GM12878 (cell line): ENCODE results near the gene AIDA. TPM values are rescaled to one million over a fixed set of nuclear protein-coding genes. Genes with fewer than 3 reads are reported as not detected.

ENCODE experiments used
- ATAC-seq: fragments of 200-7000 bp; cut with Tn5 transposase; 3 replicates; pipeline ENCODE4 v1.9.1; 2020; ENCODE audit warnings: mild to moderate bottlenecking, moderate library complexity
- BruUV-seq: library from RNA; stranded (reverse); fragments of 400-500 nt; replicated peaks from 2 replicates; lab custom pipeline; 2021; lab: Mats Ljungman, UMichigan
- CTCF ChIA-PET: fragments of 300-600 bp; sonication (Branson Sonifier 250); formaldehyde crosslinking; extraction: SDS; loops from one replicate; lab custom pipeline; 2021; ENCODE audit warnings: inconsistent platforms; lab: Yijun Ruan, JAX
- POLR2A ChIA-PET: fragments of 350-600 bp; formaldehyde crosslinking; extraction: SDS; loops from one replicate; lab custom pipeline; 2021; ENCODE audit warnings: inconsistent platforms; lab: Charles Lee
- RAD21 ChIA-PET: fragments of 300-600 bp; sonication (Branson Sonifier 250); formaldehyde crosslinking; loops from one replicate; lab custom pipeline; 2023; ENCODE audit warnings: antibody characterized with exemption; ENCODE audit not compliant: unreplicated experiment; lab: Charles Lee
- SMC1A ChIA-PET: fragments of 300-600 bp; sonication (Branson Sonifier 250); formaldehyde crosslinking; loops from one replicate; lab custom pipeline; 2023; ENCODE audit not compliant: unreplicated experiment, uncharacterized antibody; lab: Charles Lee
- DNase-seq: peaks from one replicate; pipeline ENCODE4 v3.0.0-alpha.2; 2011; ENCODE audit warnings: low read depth, low spot score
- FAIRE-seq: peaks from 3 replicates; lab custom pipeline; 2011; peaks lifted over from hg19 to GRCh38; lab: Jason Lieb, UNC
- H2AFZ ChIP-seq: 2 replicates; pipeline ENCODE4 v1.6.0; 2011; ENCODE audit warnings: low read depth, low read length, control low read depth; ENCODE audit not compliant: control insufficient read depth
- H3K27ac ChIP-seq: 2 replicates; pipeline ENCODE4 v1.5.1; 2011; ENCODE audit warnings: control low read depth; ENCODE audit not compliant: control insufficient read depth, insufficient read depth
- H3K27me3 ChIP-seq, 2 experiments: replicated peaks in 1 of 2; 2 replicates each; pipeline versions ENCODE4 v1.6.0 to v1.6.1; 2011; ENCODE audit warnings: low read length in 1 of 2; ENCODE audit not compliant: control insufficient read depth in 2 of 2, insufficient read depth in 2 of 2
- H3K36me3 ChIP-seq, 2 experiments: 2 replicates each; pipeline ENCODE4 v1.5.1; 2011; ENCODE audit warnings: low read length in 1 of 2; ENCODE audit not compliant: control insufficient read depth in 2 of 2, insufficient read depth in 2 of 2
- H3K4me1 ChIP-seq: 2 replicates; pipeline ENCODE4 v1.6.1; 2011; ENCODE audit warnings: mild to moderate bottlenecking, low read length, moderate library complexity, mixed read lengths; ENCODE audit not compliant: control insufficient read depth, insufficient read depth
- H3K4me2 ChIP-seq: 2 replicates; pipeline ENCODE4 v1.6.0; 2011; ENCODE audit warnings: control low read depth; ENCODE audit not compliant: control insufficient read depth, insufficient read depth
- H3K4me3 ChIP-seq: fragments of 200-600 bp; sonication (generic); 2 replicates; pipeline ENCODE4 v1.5.1; 2016
- H3K79me2 ChIP-seq: 2 replicates; pipeline ENCODE4 v1.6.0; 2011; ENCODE audit warnings: low read length; ENCODE audit not compliant: control insufficient read depth, insufficient read depth
- H3K9ac ChIP-seq: 2 replicates; pipeline ENCODE4 v1.8.0; 2011; ENCODE audit warnings: low read length, control low read depth, mixed read lengths; ENCODE audit not compliant: control insufficient read depth, insufficient read depth
- H3K9me3 ChIP-seq: replicated peaks from 3 replicates; pipeline ENCODE4 v1.5.1; 2011; ENCODE audit warnings: mild to moderate bottlenecking, low read length; ENCODE audit not compliant: control insufficient read depth, insufficient read depth
- H4K20me1 ChIP-seq: 2 replicates; pipeline ENCODE4 v1.6.0; 2011; ENCODE audit not compliant: control insufficient read depth, insufficient read depth
- HDAC2 ChIP-seq: fragments of 200-600 bp; sonication (generic); IDR thresholded peaks from 2 replicates; pipeline ENCODE4 v1.6.1; 2017
- IRF5 ChIP-seq: fragments of 450-650 bp; IDR thresholded peaks from 2 replicates; pipeline ENCODE4 v1.6.1; 2017; ENCODE audit warnings: borderline replicate concordance
- RCOR1 ChIP-seq: conservative IDR thresholded peaks from 2 replicates; pipeline ENCODE4 v1.6.1; 2012; ENCODE audit warnings: low read depth, low read length, improper control_type of control experiment
- SIX5 ChIP-seq: IDR thresholded peaks from 2 replicates; pipeline ENCODE4 v1.6.1; 2011; ENCODE audit warnings: mild to moderate bottlenecking, low read depth, low read length, moderate library complexity; ENCODE audit not compliant: severe bottlenecking
- SUZ12 ChIP-seq: fragments of 200-600 bp; sonication (generic); IDR thresholded peaks from one replicate; pipeline ENCODE4 v1.6.1; 2018; ENCODE audit warnings: antibody characterized with exemption, mild to moderate bottlenecking; ENCODE audit not compliant: unreplicated experiment
- ZBED1 ChIP-seq: IDR thresholded peaks from 2 replicates; pipeline ENCODE4 v1.6.1; 2016; ENCODE audit warnings: borderline replicate concordance
- ZNF274 ChIP-seq: IDR thresholded peaks from one replicate; pipeline ENCODE4 v1.8.0; 2011; ENCODE audit not compliant: insufficient read length, insufficient read depth
- ZNF384 ChIP-seq: IDR thresholded peaks from 2 replicates; pipeline ENCODE4 v1.6.1; 2012; ENCODE audit warnings: low read depth, mild to moderate bottlenecking, low read length, improper control_type of control experiment, borderline replicate concordance
- WGBS: methylation state at CpG from one replicate; pipeline ENCODE4 v1.1.6; 2016; ENCODE audit warnings: low lambda C conversion rate; ENCODE audit not compliant: insufficient replicate concordance, insufficient coverage; ENCODE audit errors: missing lambda C conversion rate; 5-methylcytosine and 5-hydroxymethylcytosine counted together
- in situ Hi-C: fragments of 300-500 bp; cut with MboI; formaldehyde crosslinking; loops from 9 replicates; pipeline ENCODE4 v1.14.3; 2018; ENCODE audit warnings: mixed read lengths
- intact Hi-C: fragments of 100-400 bp; cut with micrococcal nuclease; formaldehyde crosslinking; loops from one replicate; pipeline ENCODE4 v1.14.2; 2022; ENCODE audit not compliant: unreplicated experiment
- polyA plus RNA-seq, 11 experiments: library from polyadenylated mRNA; depleted of rRNA in 4 of 11; unstranded in 6 of 11; stranded (reverse) in 5 of 11; fragments of >200 nt; fragmentation: Nextera tagmentation in 4 of 11; fragmentation: Illumina TruSeq in 1 of 11; extraction: Ambion mirVana in 4 of 11; extraction: Trizol in 1 of 11; gene quantifications; 1 replicate in 1 of 11; 2 replicates in 10 of 11; pipeline versions ENCODE4 v1.2.1 to v1.2.3, GENCODE V29; 2011 to 2016; ENCODE audit warnings: inconsistent platforms in 2 of 11, missing spikeins in 2 of 11, low read depth in 1 of 11
- total RNA-seq, 4 experiments: library from RNA; depleted of rRNA in 3 of 4; stranded (reverse); fragments of >200 nt in 3 of 4; fragmentation: Illumina TruSeq in 1 of 4; extraction: Trizol in 1 of 4; gene quantifications; 2 replicates each; pipeline versions ENCODE4 v1.2.1 to v1.2.3, GENCODE V29; 2013 to 2021
- TF ChIP-seq, protein P1 (sequence below): fragments of 450-650 bp; formaldehyde crosslinking; IDR thresholded peaks from 2 replicates; pipeline ENCODE4 v1.4.0; 2020; ENCODE audit warnings: mild to moderate bottlenecking, moderate library complexity
- TF ChIP-seq, protein P2 (sequence below): fragments of 450-650 bp; IDR thresholded peaks from 2 replicates; pipeline ENCODE4 v1.6.1; 2017; ENCODE audit warnings: low read depth, mild to moderate bottlenecking, moderate library complexity
- TF ChIP-seq, protein P3 (sequence below): IDR thresholded peaks from 2 replicates; pipeline ENCODE4 v1.6.1; 2011; ENCODE audit warnings: borderline replicate concordance, low read depth, mild to moderate bottlenecking, moderate library complexity, mixed read lengths, low read length; ENCODE audit not compliant: insufficient read depth; ENCODE audit errors: extremely low read length

Gene AIDA
- total and polyA plus RNA-seq, 10 of the 15 experiments (the other 5 are each of a cell fraction or from before 2014, with no cell fraction given), result 8.9 to 43.1 (median 19.2) TPM

GRCh38 chr1:222643938-222644635 is 68.2 kb downstream of the AIDA start (continued):
- TF ChIP-seq ZNF384, result no peak
- no peak for TF ChIP-seq HDAC2
- TF ChIP-seq IRF5, result no peak
- TF ChIP-seq RCOR1, result no peak
- no peak for TF ChIP-seq SUZ12
- peak; percentile 56 for TF ChIP-seq SIX5
- TF ChIP-seq, all 136 proteins: peak for 68

- Histone ChIP-seq H3K36me3 (no peaks in the 10 kb centered on the region), H3K4me1 (0 out of 2 replicates have a peak, but pooled peaks cover 4% of the 10 kb centered on the region), H3K27me3 (no peaks in the 10 kb centered on the region), H3K4me2 (peak overlapping the region; percentile 58), H3K9ac (peak overlapping the region; percentile 92), H3K4me3 (peak overlapping the region; percentile 92), H2AFZ (peak overlapping the region; percentile 94), H3K27ac (peak overlapping the region; percentile 91), H3K9me3 (no peaks in the 10 kb centered on the region), H3K79me2 (peaks cover 18% of the 10 kb centered on the region), H4K20me1 (no peaks in the 10 kb centered on the region)
- ChIA-PET POLR2A (interaction anchor here (1.0 to 2.4 kb wide), 6 partner anchors 11 to 69 kb away, joined by 3 to 19 read pairs (median 4); partner anchors contain the start of genes AIDA, BROX and TAF1A), CTCF (interaction anchor here (3.6 kb wide), 1 partner anchor 9 kb away, joined by 21 read pairs; no protein-coding TSS in a partner anchor), RAD21 (interaction anchor here (1.7 to 2.7 kb wide), 3 partner anchors 9 to 69 kb away, joined by 7 to 12 read pairs (median 10); partner anchors contain the start of genes AIDA and BROX), SMC1A (interaction anchor here (0.9 to 3.8 kb wide), 6 partner anchors 9 to 179 kb away, joined by 3 to 23 read pairs (median 6); no protein-coding TSS in a partner anchor)
- DNase-seq (no peak), FAIRE-seq (no peak), ATAC-seq (no peak)
- 23% methylated on average over 10 of the region's 10 CpGs for WGBS
- in situ Hi-C loops, result no loop called here
- intact Hi-C loops, result loop anchor here (5.0 kb wide), 1 partner anchor 69 kb away; the partner anchor contains the start of genes AIDA and BROX
- BruUV-seq, result TSS peak; percentile 98
- TF ChIP-seq ZNF274 (no peak), ZNF384 (peak; percentile 55; the same call in 1 of the 2 replicates), ZBED1 (no peak)
- TF ChIP-seq, protein P1, sequence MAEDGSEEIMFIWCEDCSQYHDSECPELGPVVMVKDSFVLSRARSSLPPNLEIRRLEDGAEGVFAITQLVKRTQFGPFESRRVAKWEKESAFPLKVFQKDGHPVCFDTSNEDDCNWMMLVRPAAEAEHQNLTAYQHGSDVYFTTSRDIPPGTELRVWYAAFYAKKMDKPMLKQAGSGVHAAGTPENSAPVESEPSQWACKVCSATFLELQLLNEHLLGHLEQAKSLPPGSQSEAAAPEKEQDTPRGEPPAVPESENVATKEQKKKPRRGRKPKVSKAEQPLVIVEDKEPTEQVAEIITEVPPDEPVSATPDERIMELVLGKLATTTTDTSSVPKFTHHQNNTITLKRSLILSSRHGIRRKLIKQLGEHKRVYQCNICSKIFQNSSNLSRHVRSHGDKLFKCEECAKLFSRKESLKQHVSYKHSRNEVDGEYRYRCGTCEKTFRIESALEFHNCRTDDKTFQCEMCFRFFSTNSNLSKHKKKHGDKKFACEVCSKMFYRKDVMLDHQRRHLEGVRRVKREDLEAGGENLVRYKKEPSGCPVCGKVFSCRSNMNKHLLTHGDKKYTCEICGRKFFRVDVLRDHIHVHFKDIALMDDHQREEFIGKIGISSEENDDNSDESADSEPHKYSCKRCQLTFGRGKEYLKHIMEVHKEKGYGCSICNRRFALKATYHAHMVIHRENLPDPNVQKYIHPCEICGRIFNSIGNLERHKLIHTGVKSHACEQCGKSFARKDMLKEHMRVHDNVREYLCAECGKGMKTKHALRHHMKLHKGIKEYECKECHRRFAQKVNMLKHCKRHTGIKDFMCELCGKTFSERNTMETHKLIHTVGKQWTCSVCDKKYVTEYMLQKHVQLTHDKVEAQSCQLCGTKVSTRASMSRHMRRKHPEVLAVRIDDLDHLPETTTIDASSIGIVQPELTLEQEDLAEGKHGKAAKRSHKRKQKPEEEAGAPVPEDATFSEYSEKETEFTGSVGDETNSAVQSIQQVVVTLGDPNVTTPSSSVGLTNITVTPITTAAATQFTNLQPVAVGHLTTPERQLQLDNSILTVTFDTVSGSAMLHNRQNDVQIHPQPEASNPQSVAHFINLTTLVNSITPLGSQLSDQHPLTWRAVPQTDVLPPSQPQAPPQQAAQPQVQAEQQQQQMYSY, result no peak
- TF ChIP-seq, protein P2, sequence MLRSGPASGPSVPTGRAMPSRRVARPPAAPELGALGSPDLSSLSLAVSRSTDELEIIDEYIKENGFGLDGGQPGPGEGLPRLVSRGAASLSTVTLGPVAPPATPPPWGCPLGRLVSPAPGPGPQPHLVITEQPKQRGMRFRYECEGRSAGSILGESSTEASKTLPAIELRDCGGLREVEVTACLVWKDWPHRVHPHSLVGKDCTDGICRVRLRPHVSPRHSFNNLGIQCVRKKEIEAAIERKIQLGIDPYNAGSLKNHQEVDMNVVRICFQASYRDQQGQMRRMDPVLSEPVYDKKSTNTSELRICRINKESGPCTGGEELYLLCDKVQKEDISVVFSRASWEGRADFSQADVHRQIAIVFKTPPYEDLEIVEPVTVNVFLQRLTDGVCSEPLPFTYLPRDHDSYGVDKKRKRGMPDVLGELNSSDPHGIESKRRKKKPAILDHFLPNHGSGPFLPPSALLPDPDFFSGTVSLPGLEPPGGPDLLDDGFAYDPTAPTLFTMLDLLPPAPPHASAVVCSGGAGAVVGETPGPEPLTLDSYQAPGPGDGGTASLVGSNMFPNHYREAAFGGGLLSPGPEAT, result no peak
- TF ChIP-seq, protein P3, sequence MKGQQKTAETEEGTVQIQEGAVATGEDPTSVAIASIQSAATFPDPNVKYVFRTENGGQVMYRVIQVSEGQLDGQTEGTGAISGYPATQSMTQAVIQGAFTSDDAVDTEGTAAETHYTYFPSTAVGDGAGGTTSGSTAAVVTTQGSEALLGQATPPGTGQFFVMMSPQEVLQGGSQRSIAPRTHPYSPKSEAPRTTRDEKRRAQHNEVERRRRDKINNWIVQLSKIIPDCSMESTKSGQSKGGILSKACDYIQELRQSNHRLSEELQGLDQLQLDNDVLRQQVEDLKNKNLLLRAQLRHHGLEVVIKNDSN, result no peak
These were observed 68.7 kb downstream of the AIDA start for GRCh38 chr1:222643606-222643937.
